Measurements from ENCODE around the gene MET. TPM values are rescaled to one million over a fixed set of nuclear protein-coding genes. Genes with fewer than 3 reads are reported as not detected.
"Not testable (repeated sequence)": the region's sequence is repeated elsewhere in the genome, so short reads cannot be mapped to it uniquely, and the experiment has no call there.

Gene MET
- total RNA-seq, 1 donor, result 24.1 TPM

GRCh38 chr7:116752305-116753074 lies 80.5 kb downstream of the MET start:
- no peak for DNase-seq (ENCODE audit: low read depth)
- no peak for TF ChIP-seq CTCF (IDR thresholded peaks at IDR 0.05; ENCODE audit: insufficient read depth, low read length)
- H3K4me3 ChIP-seq (ENCODE audit: low read depth, low read length), result no peak overlapping the region

GRCh38 chr7:116753130-116753529 lies 81.1 kb downstream of the MET start:
- H3K4me3 ChIP-seq (ENCODE audit: low read depth, low read length), result no peak overlapping the region
- TF ChIP-seq CTCF (IDR thresholded peaks at IDR 0.05; ENCODE audit: insufficient read depth, low read length), result no peak
- no peak for DNase-seq (ENCODE audit: low read depth)

GRCh38 chr7:116754186-116754585 lies 82.2 kb downstream of the MET start:
- no peak for TF ChIP-seq CTCF (IDR thresholded peaks at IDR 0.05; ENCODE audit: insufficient read depth, low read length)
- DNase-seq (ENCODE audit: low read depth), result no peak
- H3K4me3 ChIP-seq (ENCODE audit: low read depth, low read length), result no peak overlapping the region

- DNase-seq (ENCODE audit: low read depth), result no peak
- H3K4me3 ChIP-seq (ENCODE audit: low read depth, low read length), result no peak overlapping the region
- no peak for TF ChIP-seq CTCF (IDR thresholded peaks at IDR 0.05; ENCODE audit: insufficient read depth, low read length)
Observed at GRCh38 chr7:116757283-116757682, 85.3 kb downstream of the MET start.

DNA sequence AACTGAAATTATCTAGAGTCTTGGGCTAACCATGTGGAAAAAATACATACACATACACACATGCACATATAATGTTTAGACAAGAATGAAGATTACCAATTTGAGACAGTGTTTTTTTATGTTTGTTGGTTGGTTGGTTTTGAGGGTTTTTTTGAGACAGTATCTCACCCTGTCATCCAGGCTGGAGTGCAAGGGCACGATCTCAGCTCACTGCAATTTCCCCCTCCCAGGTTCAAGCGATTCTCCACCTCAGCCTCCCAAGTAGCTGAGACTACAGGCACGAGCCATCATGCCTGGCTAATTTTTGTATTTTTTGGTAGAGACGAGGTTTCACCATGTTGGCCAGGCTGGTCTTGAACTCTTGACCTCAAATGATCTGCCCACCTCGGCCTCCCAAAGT lies 87.6 kb downstream of the MET start:
- H3K4me3 ChIP-seq (ENCODE audit: low read depth, low read length); DNase-seq (ENCODE audit: low read depth): not testable (repeated sequence)

DNA sequence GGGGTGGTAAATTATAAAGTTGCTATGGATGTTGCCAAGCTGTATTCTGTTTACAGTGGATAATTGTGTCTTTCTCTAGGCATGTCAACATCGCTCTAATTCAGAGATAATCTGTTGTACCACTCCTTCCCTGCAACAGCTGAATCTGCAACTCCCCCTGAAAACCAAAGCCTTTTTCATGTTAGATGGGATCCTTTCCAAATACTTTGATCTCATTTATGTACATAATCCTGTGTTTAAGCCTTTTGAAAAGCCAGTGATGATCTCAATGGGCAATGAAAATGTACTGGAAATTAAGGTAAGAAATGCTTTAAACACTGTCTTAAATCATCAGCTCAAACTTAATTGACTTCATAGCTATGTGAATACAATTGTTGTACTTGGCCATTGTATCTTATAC lies 91.0 kb downstream of the MET start:
- no peak for DNase-seq (ENCODE audit: low read depth)
- TF ChIP-seq CTCF (IDR thresholded peaks at IDR 0.05; ENCODE audit: insufficient read depth, low read length), result no peak
- H3K4me3 ChIP-seq (ENCODE audit: low read depth, low read length), result no peak overlapping the region

- DNase-seq (ENCODE audit: low read depth), result no peak
- TF ChIP-seq CTCF (IDR thresholded peaks at IDR 0.05; ENCODE audit: insufficient read depth, low read length), result no peak
- no peak overlapping the region for H3K4me3 ChIP-seq (ENCODE audit: low read depth, low read length)
Observed at GRCh38 chr7:116763647-116764046, 91.7 kb downstream of the MET start.
